NCI-H1417 treated with DMSO at 0.1 percent for 48 hours (cell line): ENCODE data around the gene DPP3.
A peak's percentile ranks its signal among the peaks of the same experiment; 100 is the strongest.
"Not testable (repeated sequence)": the region's sequence is repeated elsewhere in the genome, so short reads cannot be mapped to it uniquely, and the experiment has no call there.

ENCODE experiments used
- DNase-seq: peaks from one replicate; lab custom pipeline; 2025; lab: John Stamatoyannopoulos, UW

The DPP3 gene, protein sequence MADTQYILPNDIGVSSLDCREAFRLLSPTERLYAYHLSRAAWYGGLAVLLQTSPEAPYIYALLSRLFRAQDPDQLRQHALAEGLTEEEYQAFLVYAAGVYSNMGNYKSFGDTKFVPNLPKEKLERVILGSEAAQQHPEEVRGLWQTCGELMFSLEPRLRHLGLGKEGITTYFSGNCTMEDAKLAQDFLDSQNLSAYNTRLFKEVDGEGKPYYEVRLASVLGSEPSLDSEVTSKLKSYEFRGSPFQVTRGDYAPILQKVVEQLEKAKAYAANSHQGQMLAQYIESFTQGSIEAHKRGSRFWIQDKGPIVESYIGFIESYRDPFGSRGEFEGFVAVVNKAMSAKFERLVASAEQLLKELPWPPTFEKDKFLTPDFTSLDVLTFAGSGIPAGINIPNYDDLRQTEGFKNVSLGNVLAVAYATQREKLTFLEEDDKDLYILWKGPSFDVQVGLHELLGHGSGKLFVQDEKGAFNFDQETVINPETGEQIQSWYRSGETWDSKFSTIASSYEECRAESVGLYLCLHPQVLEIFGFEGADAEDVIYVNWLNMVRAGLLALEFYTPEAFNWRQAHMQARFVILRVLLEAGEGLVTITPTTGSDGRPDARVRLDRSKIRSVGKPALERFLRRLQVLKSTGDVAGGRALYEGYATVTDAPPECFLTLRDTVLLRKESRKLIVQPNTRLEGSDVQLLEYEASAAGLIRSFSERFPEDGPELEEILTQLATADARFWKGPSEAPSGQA

GRCh38 chr11:66480117-66480938 lies at the start of gene DPP3:
Gene DPP3, plus strand, starts transcription at chr11:66480434. Its CDS starts 1,767 bp downstream, at chr11:66482201.
- peak; percentile 87 for DNase-seq

DNA sequence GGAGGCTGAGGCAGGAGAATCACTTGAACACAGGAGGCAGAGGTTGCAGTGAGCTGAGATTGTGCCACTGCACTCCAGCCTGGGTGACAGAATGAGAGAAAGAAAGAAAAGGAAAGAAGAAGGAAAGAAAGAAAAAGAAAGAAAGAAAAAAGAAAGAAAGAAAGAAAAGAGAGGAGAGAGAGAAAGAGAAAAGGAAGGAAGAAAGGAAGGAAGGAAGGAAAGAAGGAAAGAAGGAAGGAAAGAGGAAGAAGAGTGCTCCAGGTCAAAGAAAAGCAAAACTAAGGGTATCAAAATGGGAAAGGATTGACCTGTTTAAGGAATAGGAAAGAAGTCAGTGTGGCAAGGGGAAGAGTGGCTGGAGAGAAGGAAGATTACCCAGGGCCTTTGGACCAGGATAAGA lies 48.9 kb upstream of the DPP3 start:
- DNase-seq, result not testable (repeated sequence)

GRCh38 chr11:66431871-66432329 lies 48.3 kb upstream of the DPP3 start:
- DNase-seq, result not testable (repeated sequence)

- no peak for DNase-seq
Observed at GRCh38 chr11:66432597-66432996, 47.6 kb upstream of the DPP3 start.

DNA sequence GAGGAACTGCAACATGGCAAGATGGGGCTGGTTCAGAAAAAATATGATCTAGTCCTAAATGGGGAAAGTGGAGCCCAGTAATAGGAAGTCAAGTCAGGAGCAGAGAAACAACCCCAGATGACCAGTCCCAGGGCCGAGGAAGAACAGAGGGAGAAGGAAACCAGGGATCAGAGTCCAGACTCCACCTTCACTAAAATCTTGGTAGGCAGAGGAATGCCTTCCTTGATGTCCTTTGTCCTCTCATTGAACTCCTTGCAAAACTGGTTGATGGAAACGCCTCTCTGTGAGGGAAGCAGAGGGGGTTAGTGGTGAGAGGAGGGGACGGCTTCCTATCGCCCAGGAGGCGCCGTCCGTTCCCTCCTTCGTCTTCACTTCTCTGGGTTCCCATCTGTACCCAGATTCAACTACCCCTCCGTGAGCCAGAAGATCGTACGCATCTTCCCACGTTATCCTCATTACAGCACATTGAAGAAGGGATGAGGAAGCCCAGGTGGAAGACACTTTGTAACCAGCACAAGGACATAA lies 42.2 kb upstream of the DPP3 start:
- DNase-seq, result no peak

DNA sequence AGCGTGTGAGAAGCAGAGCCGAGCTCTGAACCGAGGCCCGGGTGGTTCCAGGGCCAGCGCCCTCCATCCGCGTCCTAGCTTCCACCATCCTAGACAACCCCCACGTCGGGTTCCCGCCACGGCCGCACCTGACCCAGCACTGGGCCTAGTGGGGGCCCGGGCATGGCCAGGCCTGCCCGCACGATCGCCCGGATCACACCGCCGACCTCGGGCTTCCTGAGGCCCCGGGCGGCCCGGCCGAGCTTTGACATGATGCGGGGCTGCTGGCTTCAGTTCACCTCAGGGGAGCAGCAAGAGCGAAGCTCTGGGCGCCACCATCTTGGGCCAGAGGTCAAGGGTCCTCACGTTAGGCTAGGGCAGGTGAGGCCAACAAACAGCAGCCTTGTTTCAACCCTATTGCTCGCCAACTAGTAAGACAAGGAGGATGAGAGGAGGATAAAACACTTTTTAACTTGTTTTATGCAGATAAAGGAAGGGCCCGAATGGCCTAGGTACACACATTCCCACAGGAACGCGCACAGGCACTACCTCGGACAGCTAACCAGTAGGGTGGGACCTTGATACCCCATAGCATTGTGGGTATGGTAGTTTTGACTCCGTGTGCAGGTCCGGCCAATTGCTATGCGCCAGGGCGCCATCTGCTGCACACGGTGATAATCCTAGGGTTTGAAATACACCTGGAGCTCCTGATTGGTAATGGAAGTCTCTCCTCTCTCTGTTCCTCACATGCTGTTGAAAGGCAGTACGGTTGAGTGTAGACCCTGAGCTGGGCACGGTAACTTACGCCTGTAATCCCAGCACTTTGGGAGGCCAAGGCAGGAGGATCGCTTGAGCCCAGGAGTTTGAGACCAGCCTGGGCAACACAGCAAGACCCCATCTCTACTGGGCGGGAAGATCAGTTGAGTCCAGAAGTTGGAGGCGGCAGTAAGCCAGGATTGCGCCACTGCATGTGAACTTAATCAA lies 41.4 kb upstream of the DPP3 start, which contains the start of gene MRPL11:
TSS of gene MRPL11 (minus strand) at position 345 of the 963 bp plus-strand sequence. CDS start at position 251, 94 bp downstream.
- peak; percentile 96 for DNase-seq

DNA sequence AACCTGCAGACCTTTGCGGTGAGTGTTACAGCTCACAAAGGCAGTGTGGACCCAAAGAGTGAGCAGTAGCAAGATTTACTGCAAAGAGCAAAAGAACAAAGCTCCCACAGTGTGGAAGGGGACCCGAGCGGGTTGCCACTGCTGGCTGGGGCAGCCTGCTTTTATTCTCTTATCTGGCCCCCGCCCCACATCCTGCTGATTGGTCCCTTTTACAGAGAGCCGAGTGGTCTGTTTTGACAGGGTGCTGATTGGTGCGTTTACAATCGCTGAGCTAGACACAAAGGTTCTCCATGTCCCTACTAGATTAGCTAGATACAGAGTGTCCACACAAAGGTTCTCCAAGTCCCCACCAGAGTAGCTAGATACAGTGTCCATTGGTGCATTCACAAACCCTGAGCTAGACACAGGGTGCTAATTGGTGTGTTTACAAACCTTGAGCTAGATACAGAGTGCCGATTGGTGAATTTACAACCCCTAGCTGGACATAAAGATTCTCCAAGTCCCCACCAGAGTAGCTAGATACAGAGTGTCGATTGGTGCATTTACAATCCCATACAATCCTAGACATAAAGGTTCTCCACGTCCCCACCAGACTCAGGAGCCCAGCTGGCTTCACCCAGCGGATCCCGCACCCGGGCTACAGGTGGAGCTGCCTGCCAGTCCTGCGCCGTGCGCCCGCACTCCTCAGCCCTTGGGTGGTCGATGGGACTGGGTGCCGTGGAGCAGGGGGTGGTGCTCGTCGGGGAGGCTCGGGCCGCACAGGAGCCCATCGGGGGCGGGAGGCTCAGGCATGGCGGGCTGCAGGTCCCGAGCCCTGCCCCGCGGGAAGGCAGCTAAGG lies 39.9 kb upstream of the DPP3 start:
- DNase-seq, result not testable (repeated sequence)

DNA sequence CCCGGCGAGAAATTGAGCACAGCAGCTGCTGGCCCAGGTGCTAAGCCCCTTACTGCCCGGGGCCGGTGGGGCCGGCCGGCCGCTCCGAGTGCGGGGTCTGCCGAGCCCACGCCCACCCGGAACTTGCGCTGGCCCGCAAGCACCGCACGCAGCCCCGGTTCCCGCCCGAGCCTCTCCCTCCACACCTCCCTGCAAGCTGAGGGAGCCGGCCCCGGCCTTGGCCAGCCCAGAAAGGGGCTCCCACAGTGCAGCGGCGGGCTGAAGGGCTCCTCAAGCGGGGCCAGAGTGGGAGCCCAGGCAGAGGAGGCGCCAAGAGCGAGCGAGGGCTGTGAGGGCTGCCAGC lies 39.3 kb upstream of the DPP3 start:
- DNase-seq, result not testable (repeated sequence)

GRCh38 chr11:66443602-66444001 lies 36.6 kb upstream of the DPP3 start:
- DNase-seq, result no peak

- DNase-seq, result no peak
Observed at GRCh38 chr11:66447012-66447411, 33.2 kb upstream of the DPP3 start.

DNA sequence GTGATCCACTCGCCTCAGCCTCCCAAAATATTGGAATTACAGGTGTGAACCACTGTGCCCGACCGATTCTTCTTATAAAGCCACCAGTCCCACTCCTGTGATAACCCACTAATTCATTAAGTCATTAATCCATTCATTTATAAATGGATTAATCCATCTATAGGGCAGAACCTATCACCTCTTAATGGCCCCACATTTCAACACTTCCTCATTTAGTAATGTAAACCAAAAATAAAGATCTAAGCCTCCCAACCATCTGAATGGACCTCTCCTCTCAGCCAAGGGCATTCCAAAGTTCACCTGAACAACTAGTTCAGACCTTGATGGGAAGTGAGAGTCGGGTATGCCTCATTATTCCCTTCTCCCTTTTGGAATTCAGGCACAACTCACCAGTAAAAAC lies 31.7 kb upstream of the DPP3 start:
- DNase-seq, result no peak

DNA sequence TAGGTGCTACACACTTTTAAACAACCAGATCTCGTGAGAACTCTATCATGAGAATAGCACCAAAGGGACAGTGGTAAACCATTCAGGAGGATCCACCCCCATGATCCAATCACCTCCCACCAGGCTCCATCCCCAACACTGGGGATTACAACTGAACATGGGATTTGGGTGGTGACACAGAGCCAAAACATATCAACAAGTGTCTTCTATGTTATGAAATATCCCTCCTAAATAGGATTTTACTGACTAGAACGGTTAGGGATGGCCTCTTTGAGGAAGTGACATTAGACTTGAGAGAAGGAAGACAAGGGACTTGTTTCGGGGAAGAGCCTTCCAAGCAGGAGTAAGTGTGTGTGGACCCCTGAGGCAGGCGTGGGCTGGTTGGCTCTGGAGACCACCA lies 29.7 kb upstream of the DPP3 start:
- DNase-seq, result no peak

GRCh38 chr11:66451663-66452062 lies 28.6 kb upstream of the DPP3 start:
- DNase-seq, result no peak

GRCh38 chr11:66454247-66454646 lies 26.0 kb upstream of the DPP3 start:
- DNase-seq, result no peak

DNA sequence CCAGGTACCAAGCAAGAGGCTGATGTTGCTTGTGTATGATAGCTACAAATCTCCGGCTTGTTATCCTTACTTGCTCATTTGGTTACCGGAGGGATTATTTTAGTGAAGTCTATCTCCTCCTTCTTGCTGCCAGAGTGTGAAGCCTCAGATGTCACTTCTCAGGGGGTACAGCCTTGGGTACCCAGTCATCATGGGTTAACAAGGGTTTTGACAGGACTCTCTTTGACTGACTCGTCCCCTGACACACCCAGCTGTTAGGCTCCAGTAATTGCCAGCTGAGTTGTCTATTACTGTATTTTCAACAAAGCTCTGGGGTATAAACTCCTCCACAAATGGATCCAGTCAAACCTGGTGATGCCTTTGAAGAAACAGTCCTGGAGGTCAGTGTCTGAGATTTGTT lies 25.4 kb upstream of the DPP3 start:
- DNase-seq, result no peak

DNA sequence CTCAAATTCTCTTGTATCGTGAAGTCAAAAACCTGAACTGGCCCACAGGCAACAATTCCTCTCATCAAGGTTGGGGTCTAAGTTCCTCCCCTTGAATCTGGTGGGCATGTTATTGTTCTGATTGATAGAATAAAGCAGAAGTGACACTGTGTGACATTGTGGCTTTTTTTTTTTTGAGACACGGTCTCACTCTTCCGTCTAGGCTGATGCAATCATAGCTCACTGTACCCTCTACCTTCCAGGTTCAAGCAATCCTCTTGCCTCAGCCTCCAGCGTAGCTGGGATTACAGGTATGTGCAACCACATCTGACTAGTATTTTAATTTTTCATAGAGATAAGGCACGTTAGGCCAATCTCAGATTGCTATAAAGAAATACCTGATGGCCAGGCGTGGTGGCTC lies 22.4 kb upstream of the DPP3 start:
- DNase-seq, result no peak

- DNase-seq, result no peak
Observed at GRCh38 chr11:66459138-66459778, 21.0 kb upstream of the DPP3 start.

DNA sequence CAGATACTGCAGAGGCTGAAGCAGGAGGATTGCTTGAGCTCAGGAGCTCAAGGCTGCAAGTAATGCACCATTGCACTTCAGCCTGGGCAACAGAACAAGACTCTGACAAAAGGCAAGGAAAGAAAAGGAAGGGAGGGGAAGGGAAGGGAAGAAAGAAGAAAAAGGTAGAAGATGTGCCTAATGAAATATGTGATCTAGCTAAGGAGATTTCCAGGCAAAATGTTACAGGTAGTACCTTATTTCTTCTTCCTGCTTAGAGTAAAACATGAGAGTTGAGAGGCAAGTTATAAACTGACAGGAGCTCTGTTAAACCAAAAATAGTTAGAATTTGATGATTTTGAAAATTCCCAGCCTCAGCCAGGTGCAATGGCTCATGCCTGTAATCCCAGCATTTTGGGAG lies 18.2 kb upstream of the DPP3 start:
- DNase-seq, result no peak

GRCh38 chr11:66462911-66463310 lies 17.3 kb upstream of the DPP3 start:
- no peak for DNase-seq
